ENCODE data around the gene KANK3.
"Not testable (repeated sequence)": the region's sequence is repeated elsewhere in the genome, so short reads cannot be mapped to it uniquely, and the experiment has no call there.

The KANK3 gene

GRCh38 chr19:8370176-8371010, 27.3 kb upstream of the KANK3 start:
- DNase-seq = no peak

GRCh38 chr19:8367327-8368001, 24.4 kb upstream of the KANK3 start:
- peak; percentile 89 for DNase-seq

- DNase-seq = no peak
These were observed 23.9 kb upstream of the KANK3 start for GRCh38 chr19:8366961-8367326.

DNA sequence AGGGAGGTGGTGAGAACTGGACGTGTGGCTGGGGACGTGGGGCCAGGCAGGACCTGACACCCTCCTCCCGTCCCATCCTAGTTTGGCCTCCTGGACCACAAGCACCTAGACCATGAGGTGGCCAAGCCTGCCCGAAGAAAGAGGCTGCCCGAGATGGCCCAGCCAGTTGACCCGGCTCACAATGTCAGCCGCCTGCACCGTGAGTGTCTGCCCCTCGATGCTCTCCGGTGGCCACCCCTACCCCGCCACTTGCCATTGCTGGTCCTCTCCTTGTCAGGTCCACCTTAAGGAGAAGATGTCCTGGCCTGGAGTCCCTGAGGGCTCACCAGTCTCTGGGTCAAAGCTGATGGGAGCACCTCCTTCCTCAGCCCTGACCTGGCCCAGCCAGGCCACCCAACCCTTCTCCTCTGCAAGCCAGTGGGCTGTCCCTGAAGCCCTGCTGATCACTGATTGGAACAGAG, 23.1 kb upstream of the KANK3 start:
- DNase-seq = no peak

DNA sequence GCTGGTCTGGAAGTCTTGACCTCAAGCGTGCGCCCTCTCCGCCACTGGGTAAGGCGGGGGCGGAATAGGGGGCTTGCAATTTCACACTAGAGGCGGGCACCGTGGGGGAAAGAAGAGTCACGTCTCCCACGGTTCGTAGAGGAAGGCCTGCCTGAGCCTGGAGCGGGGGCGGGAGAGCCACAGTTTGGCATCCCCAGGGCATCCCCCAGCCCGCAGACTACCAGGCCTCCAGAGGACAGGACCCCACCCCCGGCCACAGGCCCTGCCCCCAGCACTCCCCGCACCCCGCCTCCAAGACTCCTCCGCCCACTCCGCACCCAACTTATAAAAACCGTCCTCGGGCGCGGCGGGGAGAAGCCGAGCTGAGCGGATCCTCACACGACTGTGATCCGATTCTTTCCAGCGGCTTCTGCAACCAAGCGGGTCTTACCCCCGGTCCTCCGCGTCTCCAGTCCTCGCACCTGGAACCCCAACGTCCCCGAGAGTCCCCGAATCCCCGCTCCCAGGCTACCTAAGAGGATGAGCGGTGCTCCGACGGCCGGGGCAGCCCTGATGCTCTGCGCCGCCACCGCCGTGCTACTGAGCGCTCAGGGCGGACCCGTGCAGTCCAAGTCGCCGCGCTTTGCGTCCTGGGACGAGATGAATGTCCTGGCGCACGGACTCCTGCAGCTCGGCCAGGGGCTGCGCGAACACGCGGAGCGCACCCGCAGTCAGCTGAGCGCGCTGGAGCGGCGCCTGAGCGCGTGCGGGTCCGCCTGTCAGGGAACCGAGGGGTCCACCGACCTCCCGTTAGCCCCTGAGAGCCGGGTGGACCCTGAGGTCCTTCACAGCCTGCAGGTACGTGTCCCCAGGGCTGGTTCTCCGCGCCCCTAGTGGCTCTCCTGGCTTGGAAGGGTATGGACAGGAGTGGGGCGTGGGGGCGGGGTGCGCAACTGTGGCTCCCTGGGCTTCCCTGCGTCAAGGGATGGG, 21.0 kb upstream of the KANK3 start, which contains the start of gene ANGPTL4:
TSS of gene ANGPTL4 (plus strand) at position 353 of the 969 bp plus-strand sequence. CDS start at position 520, 167 bp downstream.
- peak; percentile 9 to 68 for DNase-seq

GRCh38 chr19:8361921-8362793, 19.1 kb upstream of the KANK3 start:
- DNase-seq = peak; percentile 84 to 90

GRCh38 chr19:8360196-8360595, 17.1 kb upstream of the KANK3 start:
- DNase-seq = no peak

GRCh38 chr19:8358948-8359347, 15.9 kb upstream of the KANK3 start:
- no peak for DNase-seq

DNA sequence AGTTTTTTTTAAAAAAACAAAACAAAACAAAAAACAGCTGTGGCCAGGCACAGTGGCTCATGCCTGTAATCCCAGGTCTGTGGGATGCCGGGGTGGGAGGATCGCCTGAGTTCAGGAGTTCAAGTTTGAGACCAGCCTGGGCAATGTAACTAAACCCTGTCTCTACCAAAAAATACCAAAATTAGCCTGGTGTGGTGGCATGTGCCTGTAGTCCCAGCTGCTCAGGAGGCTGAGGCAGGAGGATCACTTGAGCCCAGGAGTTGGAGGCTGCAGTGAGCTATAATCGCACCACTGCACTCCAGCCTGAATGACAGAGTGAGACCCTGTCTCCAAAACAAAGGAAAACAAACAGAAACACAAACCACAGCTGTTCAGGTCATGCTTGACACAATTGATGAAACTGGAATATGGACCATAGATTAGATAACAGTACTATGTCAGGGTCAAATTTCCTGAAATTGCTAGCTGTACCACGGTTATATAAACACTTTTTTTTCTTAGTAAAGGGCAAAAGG, 14.0 kb upstream of the KANK3 start:
- DNase-seq = no peak

DNA sequence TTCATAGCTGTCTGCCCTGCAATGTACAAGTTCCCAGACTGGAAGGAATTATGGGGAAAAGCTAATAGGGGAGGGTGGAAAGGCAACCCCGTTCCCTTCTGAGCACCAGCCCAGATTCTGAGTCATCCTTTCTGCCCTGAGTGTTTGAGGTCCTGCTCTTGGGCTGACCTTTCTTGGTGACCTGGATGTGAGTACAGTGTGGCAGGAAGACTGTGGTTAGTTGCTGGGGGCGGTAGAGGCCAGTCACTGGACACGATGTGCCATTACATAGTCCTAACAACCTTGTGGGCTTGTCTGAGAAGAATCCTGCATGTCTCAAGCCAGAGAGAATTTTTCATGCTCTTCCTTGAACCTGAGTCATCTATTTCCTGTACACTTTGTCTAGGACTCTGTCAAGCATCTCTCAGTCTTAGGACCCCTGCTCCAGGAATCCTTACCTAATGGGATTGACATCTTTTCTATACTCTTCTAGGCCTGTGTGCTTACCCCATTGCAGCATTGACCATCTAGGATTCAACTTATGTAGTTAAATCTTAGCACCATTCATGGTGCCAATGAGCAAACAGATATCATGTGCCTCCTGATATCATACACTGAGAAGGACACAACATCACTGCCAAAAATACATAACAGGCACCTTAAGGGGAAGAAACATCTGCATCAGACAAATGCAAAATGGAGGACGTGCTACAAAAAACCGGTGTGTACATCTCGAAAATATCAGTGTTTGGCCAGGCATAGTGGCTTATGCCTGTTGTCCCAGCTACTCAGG, 12.8 kb upstream of the KANK3 start:
- DNase-seq = no peak

DNA sequence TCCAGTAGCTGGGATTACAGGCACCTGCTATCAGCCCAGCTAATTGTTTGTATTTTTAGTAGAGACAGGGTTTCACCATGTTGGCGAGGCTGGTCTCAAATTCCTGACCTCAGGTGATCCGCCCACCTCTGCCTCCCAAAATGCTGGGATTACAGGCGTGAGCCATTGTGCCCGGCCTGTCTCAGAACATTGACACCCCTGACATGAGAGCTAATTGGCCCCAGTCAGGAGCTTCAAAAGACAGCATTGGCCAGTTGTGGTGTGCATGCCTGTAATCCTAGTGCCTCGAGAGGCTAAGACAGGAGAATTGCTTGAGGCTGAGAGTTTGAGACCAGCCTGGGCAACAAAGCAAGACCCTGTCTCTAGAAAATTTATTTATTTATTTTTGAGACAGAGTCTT, 9.8 kb upstream of the KANK3 start:
- not testable (repeated sequence) for DNase-seq

DNA sequence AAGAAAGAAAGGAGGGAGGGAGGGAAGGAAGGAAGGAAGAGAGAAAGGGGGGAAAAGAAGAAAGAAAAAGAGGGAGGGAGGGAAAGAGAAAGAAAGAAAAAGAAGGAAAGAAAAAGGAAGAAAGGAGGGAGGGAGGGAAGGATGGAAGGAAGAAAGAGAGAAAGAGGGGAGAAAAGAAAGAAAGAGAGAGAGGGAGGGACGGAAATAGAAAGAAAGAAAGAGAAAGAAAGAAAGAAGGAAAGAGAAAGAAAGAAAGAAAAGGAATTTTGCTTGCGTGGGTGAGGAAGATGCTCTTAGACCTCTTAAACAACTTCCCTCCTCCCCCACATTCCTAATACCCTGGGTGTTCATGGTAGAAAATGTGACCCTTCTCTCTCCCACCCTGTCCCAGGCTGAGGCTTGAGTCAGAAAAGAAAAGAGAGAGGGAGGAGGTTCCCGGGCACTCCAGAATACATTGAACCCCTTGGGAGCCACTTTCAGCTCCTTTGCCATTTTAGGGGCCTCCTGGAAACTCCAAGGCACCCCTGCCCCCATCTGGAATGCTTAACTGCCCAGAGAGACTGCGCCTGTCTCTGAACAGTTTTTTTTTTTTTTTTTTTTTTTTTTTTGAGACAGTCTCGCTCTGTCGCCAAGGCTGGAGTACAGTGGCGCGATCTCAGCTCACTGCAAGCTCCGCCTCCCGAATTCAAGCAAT, 9.2 kb upstream of the KANK3 start:
- no peak for DNase-seq

DNA sequence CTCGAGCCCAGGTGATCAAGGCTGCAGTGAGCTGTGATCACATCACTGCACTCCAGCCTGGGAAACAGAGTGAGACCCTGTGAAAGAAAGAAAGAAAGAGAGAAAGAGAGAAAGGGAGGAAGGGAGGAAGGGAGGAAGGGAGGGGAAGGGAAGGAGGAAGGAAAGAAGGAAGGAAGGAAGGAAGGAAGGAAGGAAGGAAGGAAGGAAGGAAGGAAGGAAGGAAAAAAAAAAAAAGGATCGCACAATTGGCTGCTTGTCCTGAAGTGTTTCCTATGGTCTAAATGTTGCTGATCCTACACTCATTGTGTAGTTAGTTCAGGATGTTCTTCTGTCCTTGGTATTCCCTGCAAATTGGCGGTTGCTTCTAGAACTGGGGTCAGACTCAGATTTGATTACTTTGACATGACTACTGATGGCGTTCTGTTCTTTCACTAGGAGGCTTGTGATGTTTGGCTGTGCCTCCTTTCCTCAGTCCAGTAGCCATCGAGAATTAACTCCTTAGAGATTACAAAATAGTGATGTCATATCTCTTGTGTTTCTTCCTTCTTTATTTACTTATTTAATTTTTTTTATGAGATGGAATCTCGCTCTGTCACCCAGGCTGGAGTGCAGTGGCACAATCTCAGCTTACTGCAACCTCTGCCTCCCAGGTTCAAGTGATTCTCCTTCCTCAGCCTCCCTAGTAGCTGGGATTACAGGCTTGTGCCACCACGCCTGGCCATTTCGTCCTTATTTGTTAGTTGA, 6.7 kb upstream of the KANK3 start:
- not testable (repeated sequence) for DNase-seq

GRCh38 chr19:8343483-8343844, 402 bp upstream of the KANK3 start:
- DNase-seq = no peak

GRCh38 chr19:8342316-8342683, 762 bp downstream of the KANK3 start:
- no peak for DNase-seq

GRCh38 chr19:8341504-8341903, 1.6 kb downstream of the KANK3 start:
- DNase-seq = not testable (repeated sequence)

DNA sequence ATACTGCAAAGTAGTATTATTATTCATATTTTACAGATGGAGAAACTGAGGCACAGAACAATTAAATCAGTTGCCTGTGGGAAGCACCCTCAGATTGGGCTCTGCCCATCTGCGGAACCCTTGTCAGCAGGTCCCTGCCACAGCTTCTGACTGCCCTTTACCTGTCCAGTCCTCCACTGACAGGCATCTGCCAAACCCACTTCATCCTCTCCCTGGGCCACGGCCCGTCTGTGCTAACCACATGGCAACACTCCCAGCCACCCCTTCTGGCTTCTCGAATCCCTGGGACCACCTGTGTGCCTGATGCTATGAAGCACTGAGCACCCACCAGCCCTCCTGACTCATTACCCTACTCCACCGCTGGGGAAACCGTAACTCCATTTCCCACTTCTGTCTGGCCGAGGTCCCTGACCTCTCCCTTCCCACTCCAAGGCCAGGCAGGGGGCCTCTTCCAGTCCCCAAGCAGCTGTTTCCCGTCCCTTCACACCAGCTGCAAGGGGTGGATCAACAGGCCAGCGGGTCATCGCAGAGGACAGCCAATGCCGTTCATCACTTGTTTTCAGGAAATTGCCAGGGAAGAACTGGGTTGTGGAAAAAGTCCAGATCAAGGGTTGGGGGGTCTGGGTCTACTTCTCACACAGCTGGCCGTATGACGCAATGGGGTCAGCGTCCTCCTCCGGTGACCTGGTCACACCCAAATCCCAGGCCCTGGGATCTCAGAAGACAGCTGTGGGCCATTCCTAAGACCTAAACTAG, 2.5 kb downstream of the KANK3 start:
- DNase-seq = peak; percentile 29 to 71

GRCh38 chr19:8338835-8339234, 4.2 kb downstream of the KANK3 start:
- no peak for DNase-seq

DNA sequence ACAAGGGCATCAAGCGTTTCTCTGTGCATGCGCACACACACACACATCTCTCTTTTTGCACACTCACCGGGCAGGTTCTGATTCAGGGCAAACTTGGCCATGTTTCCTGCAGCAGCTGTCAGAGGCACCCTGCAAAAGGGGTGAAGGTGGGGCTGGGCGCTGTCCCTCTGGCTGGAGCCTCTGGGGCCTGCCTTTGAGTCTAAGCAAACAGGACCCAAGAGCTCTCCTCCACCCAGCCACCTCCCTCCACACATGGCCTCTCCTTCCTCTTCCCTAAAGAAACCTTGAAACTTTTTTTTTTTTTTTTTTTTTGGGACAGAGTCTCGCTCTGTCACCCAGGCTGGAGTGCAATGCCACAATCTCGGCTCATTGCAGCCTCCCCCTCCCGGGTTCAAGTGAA, 5.3 kb downstream of the KANK3 start:
- DNase-seq = no peak

Measured in NCI-H524 (cell line).